Measurements from ENCODE around the gene CHMP4A.
A peak's percentile ranks its signal among the peaks of the same experiment; 100 is the strongest.

The CHMP4A gene

DNA sequence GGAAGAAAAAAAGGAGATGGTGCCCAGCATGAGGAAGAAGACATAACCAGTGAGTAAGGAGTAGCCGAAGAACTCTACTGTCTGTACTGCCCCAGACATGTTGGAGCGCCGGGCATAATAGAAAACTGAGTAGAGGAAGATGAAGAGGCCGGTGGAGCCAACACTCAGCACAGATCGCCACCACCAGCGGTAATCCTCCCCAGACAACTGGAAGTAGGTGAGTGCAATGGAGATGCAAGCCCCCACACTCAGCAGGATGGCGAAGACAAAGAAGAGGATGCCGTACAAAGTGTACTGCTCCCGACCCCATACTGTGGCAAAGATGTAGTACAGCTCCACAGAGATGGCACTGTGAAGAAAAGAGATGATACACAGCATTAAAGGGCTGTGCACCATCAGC is 23.8 kb downstream of the CHMP4A start:
- DNase-seq (ENCODE audit: low read depth): no peak
- TF ChIP-seq, protein P1, sequence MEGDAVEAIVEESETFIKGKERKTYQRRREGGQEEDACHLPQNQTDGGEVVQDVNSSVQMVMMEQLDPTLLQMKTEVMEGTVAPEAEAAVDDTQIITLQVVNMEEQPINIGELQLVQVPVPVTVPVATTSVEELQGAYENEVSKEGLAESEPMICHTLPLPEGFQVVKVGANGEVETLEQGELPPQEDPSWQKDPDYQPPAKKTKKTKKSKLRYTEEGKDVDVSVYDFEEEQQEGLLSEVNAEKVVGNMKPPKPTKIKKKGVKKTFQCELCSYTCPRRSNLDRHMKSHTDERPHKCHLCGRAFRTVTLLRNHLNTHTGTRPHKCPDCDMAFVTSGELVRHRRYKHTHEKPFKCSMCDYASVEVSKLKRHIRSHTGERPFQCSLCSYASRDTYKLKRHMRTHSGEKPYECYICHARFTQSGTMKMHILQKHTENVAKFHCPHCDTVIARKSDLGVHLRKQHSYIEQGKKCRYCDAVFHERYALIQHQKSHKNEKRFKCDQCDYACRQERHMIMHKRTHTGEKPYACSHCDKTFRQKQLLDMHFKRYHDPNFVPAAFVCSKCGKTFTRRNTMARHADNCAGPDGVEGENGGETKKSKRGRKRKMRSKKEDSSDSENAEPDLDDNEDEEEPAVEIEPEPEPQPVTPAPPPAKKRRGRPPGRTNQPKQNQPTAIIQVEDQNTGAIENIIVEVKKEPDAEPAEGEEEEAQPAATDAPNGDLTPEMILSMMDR (IDR thresholded peaks at IDR 0.05; ENCODE audit: low read depth, low read length, missing control alignments): no peak
- in situ Hi-C loops (cut with HindIII; ENCODE audit: low sequenced_read_pairs): no loop called here
- no peak overlapping the region for H3K4me3 ChIP-seq (ENCODE audit: low read depth, low read length)

DNA sequence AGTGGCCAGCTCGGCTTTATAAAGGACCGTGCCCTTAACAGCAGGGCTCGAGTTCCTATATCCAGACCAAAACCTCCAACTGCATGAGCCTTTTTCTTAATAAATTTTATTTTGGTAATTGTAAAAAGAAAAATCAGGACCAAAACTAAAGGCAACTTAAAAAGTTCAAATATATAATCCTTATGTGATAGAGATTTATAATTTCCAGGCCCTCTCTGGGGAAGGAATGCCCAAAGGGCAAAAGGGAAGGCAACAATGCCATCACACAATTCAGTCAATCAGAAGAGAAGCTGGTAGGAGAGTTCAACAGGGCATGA is 24.3 kb downstream of the CHMP4A start:
- DNase-seq (ENCODE audit: low read depth): no peak
- H3K4me3 ChIP-seq (ENCODE audit: low read depth, low read length): peak overlapping the region; percentile 73
- TF ChIP-seq, protein P1 (IDR thresholded peaks at IDR 0.05; ENCODE audit: low read depth, low read length, missing control alignments): no peak
- in situ Hi-C loops (cut with HindIII; ENCODE audit: low sequenced_read_pairs): no loop called here

DNA sequence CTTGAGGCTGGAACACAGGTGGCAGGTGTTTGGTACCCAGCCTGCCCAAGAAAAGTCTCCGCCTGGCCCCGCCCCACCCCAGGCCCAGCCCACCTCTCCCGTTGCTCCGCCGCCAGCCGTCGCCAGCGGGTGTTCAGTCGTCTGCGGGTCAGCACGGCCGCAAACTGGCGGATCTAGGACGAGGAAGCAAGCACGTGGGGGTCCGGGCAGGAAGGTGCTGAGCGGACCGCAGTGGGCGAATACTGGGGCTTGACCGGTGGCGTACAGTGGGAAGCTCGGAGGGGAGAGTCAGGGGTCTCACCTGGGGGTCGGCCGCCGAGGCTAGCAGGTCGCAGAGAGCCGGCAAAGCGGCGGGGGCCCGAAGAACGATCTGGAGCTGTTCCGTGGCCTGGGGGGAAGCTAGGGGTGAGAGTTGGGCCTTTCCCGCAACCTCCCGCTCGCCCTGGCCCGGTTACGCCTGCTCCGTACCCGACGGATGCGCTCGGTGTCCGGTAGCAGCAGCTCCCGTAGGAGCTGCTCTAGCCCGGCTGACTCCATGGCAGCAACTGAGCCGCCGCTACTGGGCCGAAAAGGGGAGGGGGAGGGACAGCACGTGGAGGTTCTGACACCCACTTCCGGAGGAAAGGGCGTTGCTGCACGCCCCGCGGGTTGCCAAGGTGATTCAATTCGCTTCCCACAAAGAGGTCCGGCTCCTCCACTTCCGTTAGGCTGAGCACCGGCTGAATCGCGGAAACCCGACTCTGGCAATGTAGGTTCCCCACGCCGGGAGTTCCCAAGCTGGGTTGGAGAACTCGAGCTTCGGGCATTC is 24.8 kb downstream of the CHMP4A start, which contains the start of gene IPO4:
TSS of gene IPO4 (minus strand) at position 566 of the 808 bp plus-strand sequence. CDS start at position 537, 29 bp downstream.
- in situ Hi-C loops (cut with HindIII; ENCODE audit: low sequenced_read_pairs): no loop called here
- TF ChIP-seq, protein P1 (IDR thresholded peaks at IDR 0.05; ENCODE audit: low read depth, low read length, missing control alignments): no peak
- peak within 1 kb of the TSS; percentile 73 for H3K4me3 ChIP-seq (ENCODE audit: low read depth, low read length)
- peak; percentile 95 for DNase-seq (ENCODE audit: low read depth)

DNA sequence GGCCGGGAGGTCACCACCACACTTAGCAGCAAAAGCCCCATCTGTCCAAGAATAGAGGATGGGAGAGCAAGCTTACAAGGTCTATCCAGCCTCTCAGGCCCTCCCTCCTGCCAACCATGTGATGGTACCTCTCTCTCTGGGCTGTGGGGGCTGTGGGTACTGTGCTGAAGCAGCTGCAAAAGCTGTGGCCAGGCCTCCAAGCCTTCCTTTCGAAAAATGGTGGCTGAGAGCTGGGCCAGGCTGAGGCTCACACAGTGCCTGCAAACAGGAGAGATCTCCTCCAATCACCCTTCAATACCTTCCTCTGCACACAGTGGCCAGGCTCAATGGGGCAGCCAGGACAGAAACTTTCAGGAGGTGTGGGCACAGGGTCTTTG is 25.8 kb downstream of the CHMP4A start:
- in situ Hi-C loops (cut with HindIII; ENCODE audit: low sequenced_read_pairs): no loop called here
- TF ChIP-seq, protein P1 (IDR thresholded peaks at IDR 0.05; ENCODE audit: low read depth, low read length, missing control alignments): no peak
- peak overlapping the region; percentile 73 for H3K4me3 ChIP-seq (ENCODE audit: low read depth, low read length)
- DNase-seq (ENCODE audit: low read depth): no peak

DNA sequence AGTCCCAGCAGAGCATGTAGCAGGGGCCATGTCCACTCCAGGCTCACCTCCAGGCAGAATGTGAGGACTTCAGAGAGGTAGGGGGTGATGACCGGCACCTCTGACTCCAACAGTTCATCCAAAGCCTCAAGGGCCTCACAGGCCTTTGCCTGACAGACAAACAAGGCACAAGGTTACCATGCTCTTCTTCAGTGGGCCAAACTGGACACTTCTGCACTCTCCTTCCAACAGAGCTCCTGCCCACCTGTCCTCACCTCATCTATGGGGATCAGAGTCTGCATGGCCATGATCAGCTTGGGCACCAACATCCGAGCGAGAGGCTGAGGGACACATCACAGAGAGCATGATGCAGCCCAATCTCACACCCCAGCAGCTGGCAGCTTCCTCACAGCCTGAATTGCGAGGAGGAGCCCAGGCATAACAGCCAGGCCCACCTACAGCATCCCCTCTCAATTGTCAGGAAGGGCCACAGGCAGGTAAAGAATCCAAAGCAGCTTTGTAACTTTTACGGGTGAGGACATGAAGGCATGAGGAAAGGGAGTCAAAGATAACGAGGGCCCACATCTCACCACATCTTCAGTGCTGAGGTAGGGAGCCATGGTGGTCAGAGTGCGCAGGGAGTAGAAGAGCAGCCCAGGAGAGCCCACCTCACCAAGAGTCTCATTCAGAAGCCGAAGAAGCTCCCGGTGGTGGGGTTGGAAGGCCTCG is 26.3 kb downstream of the CHMP4A start:
- H3K4me3 ChIP-seq (ENCODE audit: low read depth, low read length): no peak overlapping the region
- in situ Hi-C loops (cut with HindIII; ENCODE audit: low sequenced_read_pairs): no loop called here
- DNase-seq (ENCODE audit: low read depth): no peak
- TF ChIP-seq, protein P1 (IDR thresholded peaks at IDR 0.05; ENCODE audit: low read depth, low read length, missing control alignments): no peak

DNA sequence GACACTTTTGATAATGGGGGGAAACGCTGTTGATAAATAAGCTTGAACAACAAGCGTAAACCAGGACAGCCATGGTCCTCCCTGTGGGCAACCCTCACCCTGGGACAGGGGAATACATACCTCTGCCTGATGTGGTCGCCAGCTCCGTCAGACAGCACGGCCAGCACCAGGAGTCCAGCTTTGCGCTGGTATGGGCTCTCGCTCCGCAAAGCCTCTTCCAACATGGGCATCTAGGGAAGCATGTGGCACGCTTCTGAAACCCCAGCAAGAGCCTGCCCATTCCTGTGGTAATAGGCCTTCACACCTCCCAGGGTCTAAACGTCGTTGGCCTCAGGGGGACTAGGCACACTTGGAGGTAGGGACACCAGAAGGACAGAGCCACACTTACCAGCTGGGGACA is 27.5 kb downstream of the CHMP4A start:
- in situ Hi-C loops (cut with HindIII; ENCODE audit: low sequenced_read_pairs): no loop called here
- no peak for DNase-seq (ENCODE audit: low read depth)
- TF ChIP-seq, protein P1 (IDR thresholded peaks at IDR 0.05; ENCODE audit: low read depth, low read length, missing control alignments): no peak
- no peak overlapping the region for H3K4me3 ChIP-seq (ENCODE audit: low read depth, low read length)
